Keratinocyte (primary cell): ENCODE data around the gene JAZF1.

Experiments
- CTCF ChIP-seq, 3 experiments: IDR thresholded peaks in 1 of 3; conservative IDR thresholded peaks in 1 of 3; optimal IDR thresholded peaks in 1 of 3; 2 replicates in 2 of 3; 3 replicates in 1 of 3; pipeline versions ENCODE3 to v1.5.1; 2011; ENCODE audit warnings: low read length in 3 of 3, mild to moderate bottlenecking in 3 of 3, moderate library complexity in 2 of 3, control low read depth in 1 of 3, inconsistent platforms in 1 of 3; ENCODE audit not compliant: insufficient read depth in 2 of 3; ENCODE audit errors: extremely low read depth in 1 of 3
- EZH2 ChIP-seq: IDR thresholded peaks from one replicate; pipeline ENCODE4 v1.6.1; 2012; ENCODE audit warnings: inconsistent platforms, mild to moderate bottlenecking, low read length, moderate library complexity

GRCh38 chr7:28008911-28009310, 171.7 kb downstream of the JAZF1 start:
- TF ChIP-seq CTCF (optimal IDR thresholded peaks at IDR 0.05 in 1 of 3, IDR thresholded peaks at IDR 0.05 in 1 of 3, conservative IDR thresholded peaks at IDR 0.05 in 1 of 3; ENCODE audit: extremely low read depth in 1 of 3, insufficient read depth in 2 of 3, low read length in 3 of 3) (no peak), EZH2 (no peak)
